Esophagus squamous epithelium (tissue), 5 donors: Measurements from ENCODE around the gene RYR1. TPM values are rescaled to one million over a fixed set of nuclear protein-coding genes. Genes with fewer than 3 reads are reported as not detected.
"Not testable (repeated sequence)": the region's sequence is repeated elsewhere in the genome, so short reads cannot be mapped to it uniquely, and the experiment has no call there.

ENCODE experiments used
- DNase-seq: peaks from one replicate; lab custom pipeline; 2025; lab: John Stamatoyannopoulos, UW
- H3K27ac ChIP-seq, 4 donors: fragments of 200-600 bp; sonication (generic); one replicate each; pipeline ENCODE4 v1.5.1; 2016 to 2019; ENCODE audit warnings: mild to moderate bottlenecking in 1 of 4
- H3K27me3 ChIP-seq, 4 donors: fragments of 200-600 bp; sonication (generic); 1 replicate in 3 of 4; 2 replicates in 1 of 4; pipeline versions ENCODE4 v1.5.1 to v1.6.0; 2017 to 2021; ENCODE audit warnings: antibody characterized with exemption in 1 of 4
- H3K36me3 ChIP-seq, 3 donors: fragments of 200-600 bp; sonication (generic); one replicate each; pipeline ENCODE4 v1.5.1; 2016 to 2019
- H3K4me1 ChIP-seq, 3 donors: fragments of 200-600 bp; sonication (generic); one replicate each; pipeline ENCODE4 v1.5.1; 2017 to 2019
- H3K4me3 ChIP-seq, 4 donors: fragments of 200-600 bp; sonication (generic); 1 replicate in 3 of 4; 2 replicates in 1 of 4; pipeline ENCODE4 v1.5.1; 2016 to 2019; ENCODE audit warnings: mild to moderate bottlenecking in 2 of 4, moderate library complexity in 1 of 4
- H3K9me3 ChIP-seq, 3 donors: fragments of 200-600 bp; sonication (generic); one replicate each; pipeline ENCODE4 v1.5.1; 2016 to 2019
- POLR2A ChIP-seq, 4 donors: fragments of 450-650 bp; IDR thresholded peaks; one replicate each; pipeline ENCODE4 v1.6.1; 2017; ENCODE audit warnings: antibody characterized with exemption in 4 of 4, mild to moderate bottlenecking in 4 of 4, moderate library complexity in 3 of 4
- WGBS, 2 donors: methylation state at CpG; one replicate each; pipeline ENCODE4 v1.1.5; 2018; 5-methylcytosine and 5-hydroxymethylcytosine counted together
- intact Hi-C: fragments of 100-400 bp; cut with DNase I; formaldehyde crosslinking; loops from one replicate; pipeline ENCODE4 v1.15.0; 2022
- total RNA-seq, 4 donors: library from RNA; depleted of rRNA; stranded (reverse); fragments of >200 nt; gene quantifications; one replicate each; pipeline ENCODE4 v1.1.0, GENCODE V29; 2016
- TF ChIP-seq, protein P1 (sequence below), 6 experiments: fragments of 450-650 bp in 4 of 6; fragments of 200-600 bp in 2 of 6; sonication (generic) in 2 of 6; IDR thresholded peaks; one replicate each; pipeline ENCODE4 v1.5.1; 2016 to 2019; ENCODE audit warnings: antibody characterized with exemption in 6 of 6, mild to moderate bottlenecking in 4 of 6, moderate library complexity in 4 of 6
- donor health status: DM: yes; HTN: yes; CAD: no.

Gene RYR1
- total RNA-seq, 4 donors from 2014 or later = 11.2 to 18.3 (median 13.8) TPM

DNA sequence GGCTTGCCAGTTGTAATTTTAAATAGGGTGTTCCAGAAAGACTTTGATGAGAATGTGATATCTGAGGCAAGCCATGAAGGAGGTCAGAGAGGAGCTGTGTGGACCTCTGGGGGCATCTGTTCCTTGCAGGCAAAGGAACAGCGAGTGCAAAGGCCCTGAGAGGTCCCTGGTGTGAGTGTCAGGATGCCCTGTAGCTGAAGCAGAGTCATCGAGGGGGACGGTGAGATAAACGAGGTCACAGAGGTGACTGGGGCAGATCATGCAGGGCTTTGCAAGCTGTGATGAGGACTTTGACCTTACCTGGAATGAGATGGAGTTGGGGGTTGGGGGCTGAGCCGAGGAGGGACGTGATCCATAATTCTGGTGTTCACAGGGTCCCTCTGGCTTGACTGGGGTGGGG lies 75.0 kb downstream of the RYR1 start:
- WGBS, 2 donors = 36 to 57% methylated on average over 6 of the region's 6 CpGs
- Histone ChIP-seq H3K4me3 (no peak overlapping the region), H3K9me3 (no peaks in the 10 kb centered on the region), H3K27ac (no peak overlapping the region), H3K27me3 (peaks cover 0 to 36% (median 0%) of the 10 kb centered on the region in 4 donors), H3K4me1 (no peaks in the 10 kb centered on the region), H3K36me3 (no peaks in the 10 kb centered on the region)
- TF ChIP-seq POLR2A (IDR thresholded peaks at IDR 0.05) = no peak
- TF ChIP-seq, protein P1, sequence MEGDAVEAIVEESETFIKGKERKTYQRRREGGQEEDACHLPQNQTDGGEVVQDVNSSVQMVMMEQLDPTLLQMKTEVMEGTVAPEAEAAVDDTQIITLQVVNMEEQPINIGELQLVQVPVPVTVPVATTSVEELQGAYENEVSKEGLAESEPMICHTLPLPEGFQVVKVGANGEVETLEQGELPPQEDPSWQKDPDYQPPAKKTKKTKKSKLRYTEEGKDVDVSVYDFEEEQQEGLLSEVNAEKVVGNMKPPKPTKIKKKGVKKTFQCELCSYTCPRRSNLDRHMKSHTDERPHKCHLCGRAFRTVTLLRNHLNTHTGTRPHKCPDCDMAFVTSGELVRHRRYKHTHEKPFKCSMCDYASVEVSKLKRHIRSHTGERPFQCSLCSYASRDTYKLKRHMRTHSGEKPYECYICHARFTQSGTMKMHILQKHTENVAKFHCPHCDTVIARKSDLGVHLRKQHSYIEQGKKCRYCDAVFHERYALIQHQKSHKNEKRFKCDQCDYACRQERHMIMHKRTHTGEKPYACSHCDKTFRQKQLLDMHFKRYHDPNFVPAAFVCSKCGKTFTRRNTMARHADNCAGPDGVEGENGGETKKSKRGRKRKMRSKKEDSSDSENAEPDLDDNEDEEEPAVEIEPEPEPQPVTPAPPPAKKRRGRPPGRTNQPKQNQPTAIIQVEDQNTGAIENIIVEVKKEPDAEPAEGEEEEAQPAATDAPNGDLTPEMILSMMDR (IDR thresholded peaks at IDR 0.05) = no peak
- DNase-seq = no peak
- intact Hi-C loops = no loop called here

DNA sequence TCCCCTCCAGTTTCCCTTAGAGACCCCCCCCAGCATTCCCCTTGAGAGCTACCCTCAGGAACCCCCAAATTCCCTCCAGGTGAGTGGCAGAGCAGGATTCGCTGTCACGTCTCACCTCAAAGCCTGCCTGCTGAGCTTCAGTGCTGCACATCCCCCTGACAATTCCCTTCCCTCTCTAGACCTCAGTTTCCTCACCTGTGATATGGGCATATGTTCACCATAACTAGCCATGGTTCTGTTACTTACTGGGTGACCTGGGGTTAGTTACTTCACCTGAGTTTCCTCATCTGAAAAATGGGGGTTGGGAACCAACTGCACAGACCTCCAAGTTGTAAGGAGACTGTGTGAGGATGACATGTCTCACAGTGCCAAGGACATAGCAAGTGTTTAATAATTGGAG lies 75.5 kb downstream of the RYR1 start:
- H3K4me3 ChIP-seq = no peak overlapping the region
- DNase-seq = no peak
- WGBS, 2 donors = 88 to 100% methylated on average over 2 of the region's 2 CpGs
- no peaks in the 10 kb centered on the region for H3K4me1 ChIP-seq
- TF ChIP-seq POLR2A (IDR thresholded peaks at IDR 0.05) = no peak
- TF ChIP-seq, protein P1 (IDR thresholded peaks at IDR 0.05) = no peak
- H3K27ac ChIP-seq = no peak overlapping the region
- no peaks in the 10 kb centered on the region for H3K9me3 ChIP-seq
- intact Hi-C loops = no loop called here
- H3K36me3 ChIP-seq = no peaks in the 10 kb centered on the region
- peaks cover 0 to 36% (median 0%) of the 10 kb centered on the region in 4 donors for H3K27me3 ChIP-seq

DNA sequence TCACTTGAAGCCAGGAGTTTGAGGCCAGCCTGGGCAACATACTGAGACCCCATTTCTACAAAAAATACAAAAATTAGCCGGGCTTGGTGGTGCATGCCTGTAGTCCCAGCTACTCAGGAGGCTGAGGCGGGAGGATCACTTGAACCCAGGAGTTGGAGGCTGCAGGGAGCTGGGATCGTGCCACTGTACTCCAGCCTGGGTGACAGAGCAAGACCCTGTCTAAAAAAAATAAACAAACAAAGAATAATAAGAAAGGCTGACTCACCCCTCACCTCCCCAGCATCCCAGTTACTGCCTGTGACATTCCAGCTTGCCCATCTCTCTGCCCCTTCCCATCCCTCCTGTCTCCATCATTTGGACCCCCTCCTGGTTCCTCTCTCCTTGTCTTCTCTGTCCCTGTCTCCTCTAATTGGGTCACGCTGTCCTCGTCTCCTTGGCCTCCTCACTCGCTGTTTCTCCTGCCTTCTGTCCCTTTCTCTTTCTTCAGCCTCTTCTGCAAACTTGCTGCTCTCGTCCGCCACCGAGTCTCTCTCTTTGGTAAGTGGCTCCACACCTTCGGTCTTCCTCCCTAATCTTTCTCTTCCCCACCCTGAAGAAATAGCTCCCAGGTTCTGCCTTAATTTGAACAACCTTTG lies 77.7 kb downstream of the RYR1 start:
- intact Hi-C loops = no loop called here
- H3K4me1 ChIP-seq = peaks cover 0 to 11% (median 0%) of the 10 kb centered on the region in 3 donors
- no peak overlapping the region for H3K27ac ChIP-seq
- WGBS, 2 donors = 57 to 65% methylated on average over 10 of the region's 10 CpGs
- no peak for DNase-seq
- TF ChIP-seq, protein P1 (IDR thresholded peaks at IDR 0.05) = no peak
- TF ChIP-seq POLR2A (IDR thresholded peaks at IDR 0.05) = no peak
- peaks cover 0 to 35% (median 0%) of the 10 kb centered on the region in 4 donors for H3K27me3 ChIP-seq
- H3K9me3 ChIP-seq = no peaks in the 10 kb centered on the region
- H3K36me3 ChIP-seq = no peaks in the 10 kb centered on the region
- H3K4me3 ChIP-seq = no peak overlapping the region

DNA sequence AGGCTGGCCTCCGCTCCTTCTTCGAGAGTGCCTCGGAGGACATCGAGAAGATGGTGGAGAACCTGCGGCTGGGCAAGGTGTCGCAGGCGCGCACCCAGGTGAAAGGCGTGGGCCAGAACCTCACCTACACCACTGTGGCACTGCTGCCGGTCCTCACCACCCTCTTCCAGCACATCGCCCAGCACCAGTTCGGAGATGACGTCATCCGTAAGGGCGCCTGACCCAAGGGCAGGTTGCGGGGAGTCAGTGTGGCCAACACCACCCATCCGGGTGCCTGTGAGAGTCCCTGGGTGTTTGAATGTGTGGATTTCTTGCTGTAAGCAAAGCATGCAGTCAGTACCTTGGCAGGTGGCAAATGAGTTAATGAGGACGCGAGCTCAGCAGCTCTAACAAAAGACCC lies 78.8 kb downstream of the RYR1 start:
- TF ChIP-seq, protein P1 (IDR thresholded peaks at IDR 0.05) = no peak
- TF ChIP-seq POLR2A (IDR thresholded peaks at IDR 0.05) = no peak
- no peak for DNase-seq
- H3K4me3 ChIP-seq = no peak overlapping the region
- H3K36me3 ChIP-seq = no peaks in the 10 kb centered on the region
- H3K4me1 ChIP-seq = peaks cover 0 to 11% (median 0%) of the 10 kb centered on the region in 3 donors
- 83 to 90% methylated on average over 2 to 9 of the region's 19 CpGs for WGBS, 2 donors
- no peaks in the 10 kb centered on the region for H3K9me3 ChIP-seq
- peaks cover 0 to 33% (median 0%) of the 10 kb centered on the region in 4 donors for H3K27me3 ChIP-seq
- intact Hi-C loops = no loop called here
- H3K27ac ChIP-seq = no peak overlapping the region

DNA sequence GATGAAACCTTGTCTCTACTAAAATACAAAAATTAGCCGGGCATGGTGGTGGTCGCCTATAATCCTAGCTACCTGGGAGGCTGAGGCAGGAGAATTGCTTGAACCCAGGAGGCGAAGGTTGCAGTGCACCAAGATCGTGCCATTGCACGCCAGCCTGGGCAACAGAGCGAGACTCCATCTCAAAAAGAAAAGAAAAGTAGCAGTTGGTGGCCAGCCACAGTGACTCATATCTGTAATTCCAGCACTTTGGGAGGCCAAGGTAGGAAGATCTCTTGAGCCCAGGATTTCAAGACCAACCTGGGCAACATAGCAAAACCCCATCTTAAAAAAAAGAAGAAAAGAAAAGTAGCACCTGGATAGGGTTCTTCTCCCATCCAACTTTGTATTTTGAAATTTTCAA lies 79.7 kb downstream of the RYR1 start:
- intact Hi-C loops = not testable (repeated sequence)

More for the DNA sequence above, 79.7 kb downstream of the RYR1 start:
- H3K27ac ChIP-seq, H3K4me3 ChIP-seq, H3K9me3 ChIP-seq, DNase-seq, H3K36me3 ChIP-seq: not testable (repeated sequence)
- H3K4me1 ChIP-seq = peaks cover 0 to 11% (median 0%) of the 10 kb centered on the region in 3 donors
- WGBS, 2 donors = 58 to 59% methylated on average over 6 of the region's 6 CpGs
- H3K27me3 ChIP-seq = peaks cover 0 to 33% (median 0%) of the 10 kb centered on the region in 4 donors
